Gastroesophageal sphincter (tissue), 4 donors: Measurements from ENCODE around the gene PFKM. TPM values are rescaled to one million over a fixed set of nuclear protein-coding genes. Genes with fewer than 3 reads are reported as not detected.

ENCODE experiments used
- ATAC-seq: fragments of 150-250 bp; one replicate; pipeline ENCODE4 v1.9.1; 2016; ENCODE audit warnings: mild to moderate bottlenecking, moderate library complexity
- H3K27ac ChIP-seq, 4 donors: fragments of 200-600 bp; sonication (generic) in 3 of 4; 1 replicate in 3 of 4; 2 replicates in 1 of 4; pipeline ENCODE4 v1.5.1; 2016 to 2019
- H3K27me3 ChIP-seq: fragments of 200-600 bp; sonication (generic); one replicate; pipeline ENCODE4 v1.5.1; 2019
- H3K36me3 ChIP-seq, 2 donors: fragments of 200-600 bp; sonication (generic); one replicate each; pipeline ENCODE4 v1.5.1; 2019; ENCODE audit warnings: control low read depth in 1 of 2
- H3K4me1 ChIP-seq, 3 donors: fragments of 200-600 bp; sonication (generic); 1 replicate in 2 of 3; 2 replicates in 1 of 3; pipeline ENCODE4 v1.5.1; 2016 to 2019; ENCODE audit warnings: control low read depth in 2 of 3
- H3K4me3 ChIP-seq, 2 donors: fragments of 200-600 bp; sonication (generic); one replicate each; pipeline ENCODE4 v1.5.1; 2019; ENCODE audit warnings: mild to moderate bottlenecking in 1 of 2, moderate library complexity in 1 of 2
- H3K9me3 ChIP-seq, 3 donors: fragments of 200-600 bp; sonication (generic); one replicate each; pipeline ENCODE4 v1.5.1; 2017 to 2019; ENCODE audit warnings: control low read depth in 2 of 3
- CTCF ChIP-seq, 4 experiments: fragments of 200-600 bp in 2 of 4; fragments of 450-650 bp in 2 of 4; sonication (generic) in 1 of 4; IDR thresholded peaks; one replicate each; pipeline ENCODE4 v1.5.1; 2017 to 2019; ENCODE audit warnings: antibody characterized with exemption in 4 of 4, mild to moderate bottlenecking in 2 of 4, moderate library complexity in 2 of 4
- EP300 ChIP-seq: sonication (generic); formaldehyde crosslinking; IDR thresholded peaks from one replicate; pipeline ENCODE4 v1.6.1; 2017; ENCODE audit warnings: antibody characterized with exemption, mild to moderate bottlenecking
- POLR2A ChIP-seq, 2 donors: fragments of 450-650 bp; IDR thresholded peaks; one replicate each; pipeline ENCODE4 v1.6.1; 2017; ENCODE audit warnings: antibody characterized with exemption in 2 of 2, mild to moderate bottlenecking in 2 of 2, moderate library complexity in 1 of 2
- POLR2AphosphoS5 ChIP-seq: sonication (generic); formaldehyde crosslinking; IDR thresholded peaks from one replicate; pipeline ENCODE4 v1.6.1; 2017; ENCODE audit warnings: antibody characterized with exemption
- WGBS, 2 donors: methylation state at CpG; one replicate each; pipeline ENCODE4 v1.1.5; 2018; ENCODE audit warnings: low coverage in 1 of 2; 5-methylcytosine and 5-hydroxymethylcytosine counted together
- small RNA-seq, 4 donors: library from RNA; depleted of rRNA; stranded (forward); fragments of <200 nt; gene quantifications; one replicate each; pipeline ENCODE3, GENCODE V24; 2016
- total RNA-seq, 4 donors: library from RNA; depleted of rRNA; stranded (reverse); fragments of >200 nt; gene quantifications; one replicate each; pipeline ENCODE4 v1.1.0, GENCODE V29; 2016

PFKM gene
- total RNA-seq, 4 donors from 2014 or later = 64.5 to 105 (median 71.0) TPM

DNA sequence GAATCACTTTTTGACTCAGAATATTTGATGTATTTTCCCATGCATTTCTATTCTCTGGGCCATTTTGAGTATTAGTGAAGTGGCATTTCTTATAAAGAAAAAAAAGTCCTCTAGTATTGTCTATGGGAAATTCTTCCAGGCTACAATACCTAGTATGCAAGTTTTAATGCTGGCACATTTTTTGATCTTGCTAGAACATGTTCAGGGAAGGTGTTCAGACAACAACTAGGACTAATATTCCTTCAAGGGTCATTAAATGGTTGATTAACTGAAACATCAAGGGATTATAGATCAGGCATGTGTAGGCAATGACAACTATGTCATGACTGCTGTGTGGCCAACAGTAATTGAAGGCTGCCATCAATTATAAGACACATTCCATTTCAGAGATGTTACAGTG lies 71.9 kb downstream of the PFKM start:
- TF ChIP-seq CTCF (IDR thresholded peaks at IDR 0.05) (no peak), POLR2AphosphoS5 (no peak), EP300 (no peak), POLR2A (IDR thresholded peaks at IDR 0.05) (no peak)

GRCh38 chr12:48192861-48193260 lies 73.7 kb downstream of the PFKM start:
- 78% methylated on average over 1 of the region's 1 CpG; no CpG with 5 or more reads in 1 of the 2 donors for WGBS, 2 donors

More for the DNA sequence above, 71.9 kb downstream of the PFKM start:
- Histone ChIP-seq H3K4me3 (no peak overlapping the region), H3K36me3 (no peaks in the 10 kb centered on the region), H3K4me1 (no peaks in the 10 kb centered on the region), H3K27ac (no peak overlapping the region), H3K27me3 (peaks cover 20% of the 10 kb centered on the region), H3K9me3 (no peaks in the 10 kb centered on the region)
- ATAC-seq = no peak

DNA sequence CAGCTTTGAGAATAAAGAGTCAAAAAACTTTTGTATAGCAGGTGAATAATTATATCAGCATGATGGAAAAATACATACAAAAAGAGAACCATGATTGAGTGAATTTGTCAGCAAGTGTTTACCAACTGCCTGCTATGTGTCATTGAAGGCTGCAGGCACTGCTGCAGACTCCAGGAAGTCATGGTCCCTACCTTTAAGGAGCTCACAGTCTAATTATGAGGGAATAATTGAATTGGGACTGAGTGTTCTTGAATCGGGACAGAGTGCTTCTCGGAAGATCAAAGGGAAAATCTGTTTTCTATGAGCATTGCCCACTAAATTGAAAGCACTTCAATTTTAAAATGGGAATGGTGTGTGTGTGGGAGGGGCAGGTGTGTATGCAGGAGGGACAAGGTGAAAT lies 74.5 kb downstream of the PFKM start:
- Histone ChIP-seq H3K27ac (no peak overlapping the region), H3K9me3 (no peaks in the 10 kb centered on the region), H3K4me3 (no peak overlapping the region), H3K27me3 (peaks cover 15% of the 10 kb centered on the region), H3K36me3 (no peaks in the 10 kb centered on the region), H3K4me1 (peaks cover 0 to 8% (median 0%) of the 10 kb centered on the region in 3 donors)
- 72 to 86% methylated on average over 2 of the region's 2 CpGs for WGBS, 2 donors
- TF ChIP-seq POLR2A (IDR thresholded peaks at IDR 0.05) = no peak
- no peak for ATAC-seq

More at GRCh38 chr12:48192861-48193260, 73.7 kb downstream of the PFKM start:
- Histone ChIP-seq H3K9me3 (no peaks in the 10 kb centered on the region), H3K27me3 (peaks cover 15% of the 10 kb centered on the region), H3K36me3 (no peaks in the 10 kb centered on the region), H3K4me3 (no peak overlapping the region), H3K27ac (no peak overlapping the region), H3K4me1 (peaks cover 0 to 7% (median 0%) of the 10 kb centered on the region in 3 donors)
- TF ChIP-seq CTCF (IDR thresholded peaks at IDR 0.05) (no peak), EP300 (no peak), POLR2A (IDR thresholded peaks at IDR 0.05) (no peak), POLR2AphosphoS5 (no peak)
- ATAC-seq = no peak

DNA sequence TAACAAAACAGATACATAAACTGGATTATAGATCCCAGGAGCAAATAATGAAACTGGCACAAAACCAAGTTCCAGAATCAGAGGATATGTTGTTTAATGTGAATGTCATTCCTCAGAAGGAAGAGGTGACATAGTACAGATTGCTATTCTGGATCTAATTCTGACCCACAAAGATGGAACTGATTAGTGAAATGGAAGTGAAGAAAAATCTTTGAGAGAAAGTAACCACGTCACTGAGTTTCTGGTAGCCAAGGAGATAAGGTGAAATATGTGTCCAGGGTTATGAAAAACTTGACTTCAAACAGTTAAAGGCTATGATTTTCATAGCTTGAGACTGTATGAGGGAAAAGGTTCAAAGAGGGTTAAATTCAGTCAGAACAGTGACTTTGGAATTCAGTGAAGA lies 75.6 kb downstream of the PFKM start:
- no peak for ATAC-seq
- 22 to 50% methylated on average over 1 of the region's 1 CpG for WGBS, 2 donors
- TF ChIP-seq EP300 (no peak), POLR2A (IDR thresholded peaks at IDR 0.05) (no peak), POLR2AphosphoS5 (no peak), CTCF (IDR thresholded peaks at IDR 0.05) (no peak)
- no peaks in the 10 kb centered on the region for H3K9me3 ChIP-seq
- peaks cover 0 to 20% (median 0%) of the 10 kb centered on the region in 3 donors for H3K4me1 ChIP-seq
- peaks cover 15% of the 10 kb centered on the region for H3K27me3 ChIP-seq
- no peak overlapping the region for H3K4me3 ChIP-seq
- no peaks in the 10 kb centered on the region for H3K36me3 ChIP-seq
- no peak overlapping the region for H3K27ac ChIP-seq

Small RNA genes within 50 kb of the gene (small RNA-seq; reads per million reads assigned to genes)
- gene MIR6505 = 0 to 0.64 (median 0.25) reads per million in 4 donors
- gene RNU6-1203P = 0 reads per million in 4 donors

Other genes starting within 250 kb of the PFKM start
- gene VDR, start 214.4 kb upstream of the PFKM start, total RNA-seq = 1 to 10 TPM; 1.2 to 5.5 (median 1.6) TPM
- 100 to 1,000 TPM in 2 of 4 donors, 10 to 100 TPM in 2; 67.3 to 156 (median 95.1) TPM for gene TMEM106C, start 155.8 kb upstream of the PFKM start, total RNA-seq
- gene COL2A1, start 114.9 kb upstream of the PFKM start, total RNA-seq = not detected
- 10 to 100 TPM; 17.3 to 23.8 (median 20.7) TPM for gene SENP1, start 13.3 kb upstream of the PFKM start, total RNA-seq
- 10 to 100 TPM; 37.2 to 41.6 (median 39.1) TPM for gene ASB8, start 38.2 kb downstream of the PFKM start, total RNA-seq
- gene CCDC184, start 64.3 kb downstream of the PFKM start, total RNA-seq = 1 to 10 TPM in 1 of 4 donors, under 1 TPM in 2, not detected in 1; 0.13 to 2.5 (median 0.39) TPM
- not detected for gene OR10AD1, start 83.9 kb downstream of the PFKM start, total RNA-seq
- gene ZNF641, start 231.6 kb downstream of the PFKM start, total RNA-seq = 10 to 100 TPM; 27.1 to 33.0 (median 30.7) TPM